PC-3 (cell line): ENCODE results near the gene SLF2.

Source experiments
- CTCF ChIP-seq: fragments of 300-600 bp; sonication (generic); conservative IDR thresholded peaks from 2 replicates; pipeline ENCODE4 v1.5.1; 2017; ENCODE audit warnings: antibody characterized with exemption, low read depth, mild to moderate bottlenecking, low read length
- EZH2 ChIP-seq: fragments of 300-600 bp; sonication (generic); IDR thresholded peaks from one replicate; pipeline ENCODE4 v1.6.1; 2017; ENCODE audit warnings: antibody characterized with exemption, mild to moderate bottlenecking, low read length; ENCODE audit not compliant: unreplicated experiment
- EZH2phosphoT487 ChIP-seq: fragments of 300-600 bp; sonication (generic); IDR thresholded peaks from 2 replicates; pipeline ENCODE4 v1.6.1; 2018; ENCODE audit warnings: mild to moderate bottlenecking, antibody characterized with exemption, low read length, borderline replicate concordance

GRCh38 chr10:100977436-100977835 lies 64.7 kb downstream of the SLF2 start:
- TF ChIP-seq CTCF (no peak), EZH2 (no peak), EZH2phosphoT487 (no peak)
